C4-2B (cell line): ENCODE measurements around the gene CHAC1.

Experiments used
- ZFX ChIP-seq: fragments of 450-650 bp; IDR thresholded peaks from 2 replicates; pipeline ENCODE4 v1.6.1; 2017
- TF ChIP-seq, protein P1 (sequence below): fragments of 450-650 bp; conservative IDR thresholded peaks from 2 replicates; pipeline ENCODE4 v1.5.1; 2017; ENCODE audit warnings: mild to moderate bottlenecking

DNA sequence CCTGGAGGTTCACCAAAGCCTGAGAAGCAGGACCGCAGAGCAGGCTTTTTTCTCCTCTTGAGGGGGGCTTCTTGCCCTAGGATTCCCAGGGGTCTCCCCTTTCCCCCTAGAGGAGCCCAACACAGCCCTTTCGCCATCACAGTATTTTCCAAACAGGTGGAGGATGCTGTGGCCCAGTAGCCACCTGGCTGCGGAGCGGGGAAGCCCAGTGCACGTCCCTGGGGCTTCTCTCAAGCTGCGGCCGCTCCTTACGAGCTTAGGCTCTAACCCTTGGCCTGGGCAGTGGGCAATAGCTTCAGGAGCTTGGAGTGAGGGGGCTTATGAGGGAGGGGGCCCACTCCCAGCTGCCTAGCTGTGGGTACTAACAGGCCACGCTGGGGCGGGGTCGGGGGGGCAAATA, 35.7 kb upstream of the CHAC1 start:
- TF ChIP-seq, protein P1, sequence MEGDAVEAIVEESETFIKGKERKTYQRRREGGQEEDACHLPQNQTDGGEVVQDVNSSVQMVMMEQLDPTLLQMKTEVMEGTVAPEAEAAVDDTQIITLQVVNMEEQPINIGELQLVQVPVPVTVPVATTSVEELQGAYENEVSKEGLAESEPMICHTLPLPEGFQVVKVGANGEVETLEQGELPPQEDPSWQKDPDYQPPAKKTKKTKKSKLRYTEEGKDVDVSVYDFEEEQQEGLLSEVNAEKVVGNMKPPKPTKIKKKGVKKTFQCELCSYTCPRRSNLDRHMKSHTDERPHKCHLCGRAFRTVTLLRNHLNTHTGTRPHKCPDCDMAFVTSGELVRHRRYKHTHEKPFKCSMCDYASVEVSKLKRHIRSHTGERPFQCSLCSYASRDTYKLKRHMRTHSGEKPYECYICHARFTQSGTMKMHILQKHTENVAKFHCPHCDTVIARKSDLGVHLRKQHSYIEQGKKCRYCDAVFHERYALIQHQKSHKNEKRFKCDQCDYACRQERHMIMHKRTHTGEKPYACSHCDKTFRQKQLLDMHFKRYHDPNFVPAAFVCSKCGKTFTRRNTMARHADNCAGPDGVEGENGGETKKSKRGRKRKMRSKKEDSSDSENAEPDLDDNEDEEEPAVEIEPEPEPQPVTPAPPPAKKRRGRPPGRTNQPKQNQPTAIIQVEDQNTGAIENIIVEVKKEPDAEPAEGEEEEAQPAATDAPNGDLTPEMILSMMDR, result no peak
- no peak for TF ChIP-seq ZFX
